NCI-H524 treated with DMSO at 0.1 percent for 48 hours (cell line): ENCODE data around the gene CLHC1.
A peak's percentile ranks its signal among the peaks of the same experiment; 100 is the strongest.
"Not testable (repeated sequence)": the region's sequence is repeated elsewhere in the genome, so short reads cannot be mapped to it uniquely, and the experiment has no call there.

ENCODE experiments used
- DNase-seq: peaks from one replicate; lab custom pipeline; 2025; lab: John Stamatoyannopoulos, UW

CLHC1 gene

DNA sequence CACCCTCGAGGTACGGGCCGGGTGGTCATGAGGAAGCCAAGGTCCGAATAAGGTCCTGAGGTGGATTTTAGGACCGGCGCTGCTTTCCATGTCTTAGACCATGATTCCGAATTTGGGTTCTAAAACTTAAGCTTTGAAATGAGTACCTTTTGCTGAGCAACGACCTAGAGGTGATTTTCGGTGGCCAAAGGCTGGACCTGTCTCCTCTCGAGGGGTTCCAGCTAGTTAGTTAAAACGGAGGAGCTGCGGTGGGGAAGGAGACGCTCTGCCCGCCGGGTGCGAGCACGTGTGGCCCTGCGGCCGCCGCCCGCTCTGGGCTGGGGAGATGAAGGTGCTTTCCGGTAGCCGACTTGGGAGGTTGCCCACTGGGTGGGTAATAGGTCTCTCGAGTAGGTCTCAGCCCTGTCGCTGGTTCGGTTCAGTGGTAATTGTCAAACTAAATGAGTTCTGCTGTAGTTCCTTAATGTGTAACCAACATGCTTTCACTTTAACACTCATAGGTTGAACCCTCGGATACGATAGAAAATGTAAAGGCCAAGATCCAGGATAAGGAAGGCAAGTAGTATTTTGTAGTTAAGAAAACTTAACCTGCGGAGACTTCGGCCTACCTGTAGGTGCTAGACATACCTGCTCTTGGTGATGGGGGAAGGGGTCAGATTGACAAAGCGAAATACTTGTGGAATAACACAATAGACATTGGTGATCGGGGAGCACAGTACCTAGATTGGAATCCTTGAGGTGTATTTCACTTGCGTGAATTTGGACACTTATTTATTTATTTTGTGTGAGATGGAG lies 967 bp upstream of the CLHC1 start:
- DNase-seq = no peak

DNA sequence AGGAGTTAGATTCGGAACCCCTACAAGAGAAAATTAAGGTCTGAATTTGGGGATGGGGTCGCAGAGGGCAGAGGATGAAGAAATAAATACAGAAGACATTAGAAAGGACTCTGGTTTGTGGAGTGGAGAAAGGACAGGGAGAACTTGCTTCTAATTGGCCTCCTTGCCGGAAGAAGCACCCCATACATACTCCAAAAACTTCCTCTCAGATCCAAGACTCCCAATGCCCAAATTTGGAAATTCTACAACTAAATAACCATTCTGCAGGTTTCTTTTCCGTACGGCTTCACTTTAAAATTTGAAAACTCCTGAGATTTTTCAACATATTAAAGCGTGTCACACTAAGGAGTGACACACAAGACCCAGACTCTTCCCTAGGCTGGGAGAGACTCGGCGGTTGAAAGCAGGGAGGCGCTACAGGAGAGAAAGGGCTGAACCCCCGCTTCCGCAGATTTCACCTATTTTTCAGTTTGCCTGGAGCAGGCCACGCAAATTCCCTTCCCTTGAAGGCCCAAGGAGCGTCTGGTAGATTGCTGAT lies 478 bp downstream of the CLHC1 start:
- DNase-seq = no peak

DNA sequence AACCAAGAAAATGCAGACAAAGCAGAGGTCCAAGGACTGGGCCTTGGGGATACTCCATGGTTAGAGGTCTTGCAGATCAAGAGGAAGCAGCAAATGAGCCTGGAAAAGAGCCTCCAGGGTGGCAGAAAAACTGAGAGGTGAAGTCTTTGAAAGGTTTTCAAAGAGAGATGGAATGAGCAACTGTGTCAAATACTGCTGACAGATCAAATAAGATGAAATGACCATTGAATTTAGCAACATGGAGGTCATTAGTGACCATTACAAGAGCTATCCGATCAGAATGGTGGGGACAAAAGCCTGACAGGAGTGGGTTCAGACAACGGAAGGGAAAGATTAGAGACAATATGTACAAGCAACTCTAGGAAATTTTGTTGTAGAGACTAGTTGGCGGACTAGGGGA lies 1.5 kb downstream of the CLHC1 start:
- DNase-seq = no peak

- no peak for DNase-seq
Measured at GRCh38 chr2:55229221-55229620, 2.9 kb downstream of the CLHC1 start.

DNA sequence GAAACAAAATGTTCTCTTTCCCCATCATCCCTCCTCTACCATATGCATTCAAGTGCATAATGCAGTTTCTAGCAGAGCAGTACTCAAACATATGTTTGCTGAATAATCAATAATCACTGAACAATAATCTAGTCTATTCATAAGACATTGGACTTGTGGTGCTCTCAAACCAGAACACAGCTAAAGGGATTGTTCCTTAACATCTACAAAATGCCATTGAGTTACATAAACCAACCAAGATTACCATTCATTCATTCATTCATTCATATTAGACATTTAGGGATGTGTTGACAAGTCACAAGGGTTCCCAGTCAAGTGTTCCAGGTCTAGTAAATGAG lies 3.9 kb downstream of the CLHC1 start:
- DNase-seq = no peak

GRCh38 chr2:55227437-55228225 lies 4.5 kb downstream of the CLHC1 start:
- DNase-seq = not testable (repeated sequence)

- DNase-seq = no peak
Measured at GRCh38 chr2:55225481-55226020, 6.5 kb downstream of the CLHC1 start.

DNA sequence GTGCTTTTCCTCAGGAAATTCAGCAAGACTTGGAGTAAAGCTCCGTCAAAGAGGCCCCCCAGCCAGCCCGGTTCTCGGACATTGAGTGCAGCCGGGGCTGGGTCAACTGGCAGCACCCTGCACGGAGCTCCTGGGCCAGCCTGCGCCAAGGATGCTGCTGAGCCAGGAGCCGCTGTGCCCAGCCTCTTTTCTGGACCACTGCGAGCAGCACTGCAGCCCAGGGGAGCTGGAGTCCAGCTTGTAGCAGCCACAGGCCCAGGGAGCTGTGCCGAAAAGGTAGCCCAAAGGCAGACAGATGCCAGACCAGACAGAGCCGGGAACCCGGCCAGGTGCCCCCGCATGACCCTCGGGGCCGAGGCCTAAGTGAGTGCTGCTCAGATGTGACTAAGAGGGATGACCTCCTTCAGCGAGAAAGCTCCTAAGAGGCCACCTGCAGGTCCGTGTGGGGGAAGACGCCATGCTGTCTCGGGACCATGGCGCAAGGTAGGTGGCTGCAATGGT lies 7.3 kb downstream of the CLHC1 start:
- DNase-seq = no peak

DNA sequence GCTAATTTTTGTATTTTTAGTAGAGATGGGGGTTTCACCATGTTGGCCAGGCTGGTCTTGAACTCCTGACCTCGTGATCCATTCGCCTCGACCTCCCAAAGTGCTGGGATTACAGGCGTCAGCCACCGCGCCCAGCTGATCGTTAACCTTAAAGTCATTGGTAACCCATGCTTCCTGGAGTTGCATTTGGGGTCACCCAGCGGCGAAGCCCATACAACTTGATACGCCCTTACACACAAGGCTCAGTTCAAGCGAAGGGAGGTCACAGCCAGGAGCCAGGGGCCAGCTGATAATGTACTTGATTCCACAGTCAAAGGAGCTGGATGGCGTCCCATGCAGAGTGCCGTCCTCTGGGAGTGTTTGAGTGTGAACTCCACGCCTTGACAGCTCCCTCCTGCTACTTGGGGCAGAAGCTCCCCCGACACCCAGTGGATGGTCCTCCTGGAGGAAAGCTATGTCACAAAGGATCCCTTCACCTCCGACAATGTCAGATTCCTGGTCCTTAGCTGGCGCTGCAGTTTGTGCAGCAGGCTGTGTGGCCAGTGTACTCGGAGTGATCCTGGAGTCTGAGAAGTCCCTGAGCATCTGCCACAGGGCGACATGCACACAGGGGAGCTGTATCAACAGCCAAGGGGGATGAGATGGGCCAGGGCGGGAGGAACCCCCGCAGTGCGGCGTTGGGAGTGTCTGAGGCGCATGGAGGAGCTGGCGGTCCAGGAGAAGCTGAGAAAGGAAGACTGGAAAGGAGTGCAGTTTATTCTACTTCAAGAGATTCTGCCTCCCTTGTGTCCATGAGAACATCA lies 7.9 kb downstream of the CLHC1 start:
- no peak for DNase-seq

DNA sequence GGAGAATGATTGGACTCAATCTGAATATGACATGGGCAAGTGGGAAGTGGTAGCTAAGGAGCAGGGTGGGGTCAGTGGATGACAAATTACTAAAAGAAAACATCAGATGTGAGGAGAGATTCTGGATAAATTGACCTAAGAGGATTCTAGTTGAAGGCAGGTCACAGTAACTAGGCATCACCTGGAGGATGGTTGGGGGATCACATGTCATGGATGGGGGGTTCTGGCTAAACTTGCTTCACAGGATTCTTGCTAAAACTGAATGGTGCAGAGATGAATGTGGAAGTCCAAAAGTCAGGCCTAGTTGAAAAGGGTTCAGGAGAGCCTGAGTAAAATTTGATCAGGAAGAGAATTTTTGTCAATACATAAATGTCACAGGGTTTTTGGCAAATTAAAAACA lies 18.3 kb downstream of the CLHC1 start:
- DNase-seq = no peak

- no peak for DNase-seq
Measured at GRCh38 chr2:55204950-55205349, 27.1 kb downstream of the CLHC1 start.

DNA sequence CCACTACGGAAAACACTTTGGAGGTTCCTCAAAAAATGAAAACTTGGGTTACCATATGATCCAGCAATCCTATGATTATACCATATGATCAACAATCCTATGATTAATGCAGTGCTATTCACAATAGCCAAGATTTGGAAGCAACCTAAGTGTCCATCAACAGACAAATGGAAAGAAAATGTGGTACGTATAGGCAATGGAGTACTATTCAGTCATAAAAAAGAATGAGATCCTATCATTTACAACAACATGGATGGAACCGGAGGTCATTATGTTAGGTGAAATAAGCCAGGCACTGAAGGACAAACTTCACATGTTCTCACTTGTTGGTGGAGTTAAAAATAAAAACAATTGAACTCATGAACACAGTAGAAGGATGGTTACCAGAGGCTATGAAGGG lies 27.6 kb downstream of the CLHC1 start:
- no peak for DNase-seq

- DNase-seq = no peak
Measured at GRCh38 chr2:55200416-55200815, 31.7 kb downstream of the CLHC1 start.

GRCh38 chr2:55196526-55196925 lies 35.6 kb downstream of the CLHC1 start:
- no peak for DNase-seq

- not testable (repeated sequence) for DNase-seq
Measured at GRCh38 chr2:55191888-55192287, 40.2 kb downstream of the CLHC1 start.

DNA sequence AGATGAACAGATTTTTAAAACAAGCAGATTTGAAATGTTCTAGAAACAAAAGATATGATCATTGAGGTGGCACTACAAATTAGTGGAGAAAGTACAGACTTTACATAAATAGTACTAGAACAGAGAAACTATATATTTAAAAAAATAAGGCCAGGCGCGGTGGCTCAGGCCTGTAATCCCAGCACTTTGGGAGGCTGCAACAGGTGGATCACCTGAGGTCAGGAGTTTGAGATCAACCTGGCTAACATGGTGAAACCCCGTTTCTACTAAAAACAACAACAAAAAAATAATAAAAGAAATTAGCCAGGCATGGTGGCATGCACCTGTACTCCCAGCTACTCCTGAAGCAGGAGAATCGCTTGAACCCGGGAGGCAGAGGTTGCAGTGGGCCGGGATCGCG lies 45.3 kb downstream of the CLHC1 start:
- DNase-seq = not testable (repeated sequence)

- DNase-seq = no peak
Measured at GRCh38 chr2:55180374-55180773, 51.7 kb downstream of the CLHC1 start.

DNA sequence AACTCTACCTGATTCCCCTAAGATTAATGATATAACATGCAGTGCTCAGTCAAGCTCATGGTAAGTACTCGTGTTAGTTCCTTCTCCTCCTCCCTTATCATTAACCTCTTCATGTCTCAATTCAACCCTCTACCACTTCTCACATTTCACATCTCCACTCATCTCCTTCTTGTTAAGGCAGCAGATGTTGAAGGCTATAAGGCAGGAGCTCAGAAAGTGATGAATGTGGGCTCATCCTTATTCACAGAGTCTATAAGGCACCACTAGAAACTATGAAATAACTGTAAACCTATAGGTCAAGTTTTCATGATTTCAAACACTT lies 56.0 kb downstream of the CLHC1 start:
- peak; percentile 84 for DNase-seq

- DNase-seq = peak; percentile 56
Measured at GRCh38 chr2:55175254-55176093, 56.6 kb downstream of the CLHC1 start.

DNA sequence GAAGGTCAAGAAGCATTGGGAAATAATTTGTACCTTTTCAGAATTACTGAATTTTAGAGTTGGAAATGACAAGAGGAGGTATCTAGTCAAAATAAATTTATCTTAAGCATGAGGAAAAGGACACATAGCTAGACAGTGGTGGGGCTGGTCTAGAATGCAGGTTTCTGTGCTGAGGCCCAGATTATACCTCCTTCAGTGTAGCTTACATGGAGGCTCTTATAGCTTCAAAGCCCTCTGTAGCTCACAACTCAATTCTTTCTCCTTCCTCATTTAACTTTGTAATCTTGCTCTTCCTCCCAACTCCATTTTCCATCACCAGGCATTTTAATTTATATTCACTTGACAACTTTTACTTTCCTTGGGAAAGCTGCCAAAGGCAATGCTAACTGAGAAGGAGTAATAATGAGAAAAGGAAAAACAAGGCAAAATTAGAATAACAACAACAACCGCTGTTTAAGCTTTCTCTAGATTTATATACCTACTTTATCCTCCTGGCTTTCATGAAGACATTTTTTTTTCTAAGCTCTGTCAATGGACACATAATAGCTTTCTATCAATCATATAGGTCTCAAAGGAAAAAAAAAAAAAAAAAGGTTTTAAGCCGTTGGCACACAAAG lies 58.5 kb downstream of the CLHC1 start:
- no peak for DNase-seq

- no peak for DNase-seq
Measured at GRCh38 chr2:55169915-55170314, 62.2 kb downstream of the CLHC1 start.
